ENCODE measurements around the gene RNF166. TPM values are rescaled to one million over a fixed set of nuclear protein-coding genes. Genes with fewer than 3 reads are reported as not detected.

RNF166 gene
- total and polyA plus RNA-seq, 2 donors (not counting 1 experiment from before 2014, with no cell fraction given), result 6.6 to 9.7 TPM

GRCh38 chr16:88742896-88743605 lies 36.8 kb upstream of the RNF166 start:
- H3K27ac ChIP-seq (ENCODE audit: insufficient read depth, low read length), result no peak overlapping the region
- H3K4me3 ChIP-seq (replicated peaks in 1 of 4; ENCODE audit: control extremely low read depth in 1 of 4, insufficient read depth in 1 of 4, low read depth in 3 of 4, low read length in 4 of 4), result no peak overlapping the region
- peaks cover 35% of the 10 kb centered on the region for H3K36me3 ChIP-seq (ENCODE audit: control insufficient read depth, insufficient read depth, low read length)
- no peaks in the 10 kb centered on the region for H3K9me3 ChIP-seq (ENCODE audit: control insufficient read depth, insufficient read depth, low read depth, low read length)
- peaks cover 26% of the 10 kb centered on the region for H3K79me2 ChIP-seq (ENCODE audit: control insufficient read depth, insufficient read depth, low read length)
- H3K9ac ChIP-seq (ENCODE audit: insufficient read depth, low read length), result no peak overlapping the region
- H4K20me1 ChIP-seq (ENCODE audit: control insufficient read depth, extremely low read depth, insufficient read depth, low read length), result peaks cover 1% of the 10 kb centered on the region
- TF ChIP-seq CTCF (conservative IDR thresholded peaks at IDR 0.05 in 1 of 2, IDR thresholded peaks at IDR 0.05 in 1 of 2; ENCODE audit: low read depth in 1 of 2, low read length in 2 of 2) (no peak), EZH2 (IDR thresholded peaks at IDR 0.05; ENCODE audit: low read length, missing control alignments) (no peak)
- DNase-seq (ENCODE audit: low read depth in 2 of 2), result no peak
- H3K4me2 ChIP-seq (ENCODE audit: extremely low read depth, insufficient read depth, low read length), result no peak overlapping the region
- H3K4me1 ChIP-seq (ENCODE audit: control insufficient read depth, extremely low read depth, insufficient read depth, low read length), result peaks cover 2% of the 10 kb centered on the region
- H3K27me3 ChIP-seq (ENCODE audit: control insufficient read depth, insufficient read depth, low read length), result no peaks in the 10 kb centered on the region
- H2AFZ ChIP-seq (ENCODE audit: low read length), result no peak overlapping the region

- no peak overlapping the region for H2AFZ ChIP-seq (ENCODE audit: low read length)
- H3K27ac ChIP-seq (ENCODE audit: insufficient read depth, low read length), result no peak overlapping the region
- H3K4me1 ChIP-seq (ENCODE audit: control insufficient read depth, extremely low read depth, insufficient read depth, low read length), result peaks cover 2% of the 10 kb centered on the region
- no peaks in the 10 kb centered on the region for H3K27me3 ChIP-seq (ENCODE audit: control insufficient read depth, insufficient read depth, low read length)
- H3K79me2 ChIP-seq (ENCODE audit: control insufficient read depth, insufficient read depth, low read length), result peaks cover 21% of the 10 kb centered on the region
- H3K9me3 ChIP-seq (ENCODE audit: control insufficient read depth, insufficient read depth, low read depth, low read length), result no peaks in the 10 kb centered on the region
- no peak for TF ChIP-seq CTCF (conservative IDR thresholded peaks at IDR 0.05 in 1 of 2, IDR thresholded peaks at IDR 0.05 in 1 of 2; ENCODE audit: low read depth in 1 of 2, low read length in 2 of 2)
- no peak for TF ChIP-seq EZH2 (IDR thresholded peaks at IDR 0.05; ENCODE audit: low read length, missing control alignments)
- DNase-seq (ENCODE audit: low read depth in 2 of 2), result no peak
- H3K4me2 ChIP-seq (ENCODE audit: extremely low read depth, insufficient read depth, low read length), result no peak overlapping the region
- peaks cover 1% of the 10 kb centered on the region for H4K20me1 ChIP-seq (ENCODE audit: control insufficient read depth, extremely low read depth, insufficient read depth, low read length)
- peaks cover 36% of the 10 kb centered on the region for H3K36me3 ChIP-seq (ENCODE audit: control insufficient read depth, insufficient read depth, low read length)
- H3K9ac ChIP-seq (ENCODE audit: insufficient read depth, low read length), result no peak overlapping the region
- H3K4me3 ChIP-seq (replicated peaks in 1 of 4; ENCODE audit: control extremely low read depth in 1 of 4, insufficient read depth in 1 of 4, low read depth in 3 of 4, low read length in 4 of 4), result no peak overlapping the region
These were observed 35.2 kb upstream of the RNF166 start for GRCh38 chr16:88741368-88741767.

- Histone ChIP-seq H3K27me3 (ENCODE audit: control insufficient read depth, insufficient read depth, low read length) (no peaks in the 10 kb centered on the region), H3K27ac (ENCODE audit: insufficient read depth, low read length) (no peak overlapping the region), H3K79me2 (ENCODE audit: control insufficient read depth, insufficient read depth, low read length) (peaks cover 21% of the 10 kb centered on the region), H2AFZ (ENCODE audit: low read length) (no peak overlapping the region), H3K4me1 (ENCODE audit: control insufficient read depth, extremely low read depth, insufficient read depth, low read length) (peaks cover 2% of the 10 kb centered on the region), H3K4me2 (ENCODE audit: extremely low read depth, insufficient read depth, low read length) (no peak overlapping the region), H4K20me1 (ENCODE audit: control insufficient read depth, extremely low read depth, insufficient read depth, low read length) (peaks cover 1% of the 10 kb centered on the region), H3K9me3 (ENCODE audit: control insufficient read depth, insufficient read depth, low read depth, low read length) (no peaks in the 10 kb centered on the region), H3K9ac (ENCODE audit: insufficient read depth, low read length) (no peak overlapping the region), H3K4me3 (replicated peaks in 1 of 4; ENCODE audit: control extremely low read depth in 1 of 4, insufficient read depth in 1 of 4, low read depth in 3 of 4, low read length in 4 of 4) (no peak overlapping the region), H3K36me3 (ENCODE audit: control insufficient read depth, insufficient read depth, low read length) (peaks cover 41% of the 10 kb centered on the region)
- DNase-seq (ENCODE audit: low read depth in 2 of 2), result no peak
- TF ChIP-seq CTCF (conservative IDR thresholded peaks at IDR 0.05 in 1 of 2, IDR thresholded peaks at IDR 0.05 in 1 of 2; ENCODE audit: low read depth in 1 of 2, low read length in 2 of 2) (no peak), EZH2 (IDR thresholded peaks at IDR 0.05; ENCODE audit: low read length, missing control alignments) (no peak)
These were observed 34.5 kb upstream of the RNF166 start for GRCh38 chr16:88740727-88741055.
